ENCODE measurements around the gene PROK1. TPM values are rescaled to one million over a fixed set of nuclear protein-coding genes. Genes with fewer than 3 reads are reported as not detected.
A peak's percentile ranks its signal among the peaks of the same experiment; 100 is the strongest.

Gene PROK1
- total RNA-seq, 1 donor from 2014 or later = not detected

DNA sequence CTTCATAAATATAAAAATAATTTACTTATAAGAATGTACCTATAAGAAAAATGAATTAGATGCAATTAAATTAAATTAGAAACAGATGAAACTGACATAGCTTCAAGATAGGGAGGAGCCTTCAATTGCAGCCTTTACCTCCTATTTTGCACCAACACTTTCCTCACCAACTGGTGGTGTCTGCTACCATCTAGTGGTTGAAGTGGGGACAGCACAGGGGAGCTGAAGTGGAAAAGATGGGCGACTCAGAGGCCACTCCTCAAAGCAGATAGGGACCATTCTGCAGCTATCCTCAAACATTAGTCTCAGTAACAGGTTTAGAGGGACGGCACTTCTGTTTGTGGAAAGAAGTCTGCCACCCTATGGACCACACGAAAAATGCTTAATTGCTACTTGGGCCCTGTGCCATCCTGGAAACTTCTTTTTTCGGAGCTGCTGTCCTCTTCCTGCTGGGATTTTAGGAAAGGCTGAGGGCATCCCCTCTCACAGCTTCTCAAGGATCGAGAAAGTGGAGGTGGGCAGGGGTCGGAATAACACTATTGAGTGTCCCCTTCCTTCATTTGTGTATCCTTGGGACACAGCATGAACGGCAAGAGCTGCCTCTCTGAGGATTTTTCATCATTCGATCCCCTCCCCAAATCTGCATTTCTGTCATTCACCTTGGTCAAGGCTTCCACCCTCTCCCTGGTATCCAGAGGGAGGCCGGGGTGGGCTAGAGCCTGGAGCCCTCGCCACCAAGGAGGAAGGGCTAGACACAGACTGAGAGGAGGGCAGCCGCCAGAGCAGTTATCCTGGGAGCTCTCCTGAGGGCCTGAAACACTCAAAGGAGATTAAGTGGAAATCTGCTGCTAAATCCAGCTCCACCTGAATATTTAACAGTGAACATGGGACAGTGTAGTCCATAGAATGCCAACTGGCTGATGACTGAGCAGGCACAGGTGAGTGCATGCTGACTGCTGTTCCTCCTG is 9.6 kb downstream of the PROK1 start:
- intact Hi-C loops (cut with DNase I) = loop anchor here (1.0 to 10.0 kb wide), 4 partner anchors 48 to 406 kb away; no protein-coding TSS in a partner anchor
- ATAC-seq (peak; percentile 75), DNase-seq (ENCODE audit: missing footprints) (no peak)

DNA sequence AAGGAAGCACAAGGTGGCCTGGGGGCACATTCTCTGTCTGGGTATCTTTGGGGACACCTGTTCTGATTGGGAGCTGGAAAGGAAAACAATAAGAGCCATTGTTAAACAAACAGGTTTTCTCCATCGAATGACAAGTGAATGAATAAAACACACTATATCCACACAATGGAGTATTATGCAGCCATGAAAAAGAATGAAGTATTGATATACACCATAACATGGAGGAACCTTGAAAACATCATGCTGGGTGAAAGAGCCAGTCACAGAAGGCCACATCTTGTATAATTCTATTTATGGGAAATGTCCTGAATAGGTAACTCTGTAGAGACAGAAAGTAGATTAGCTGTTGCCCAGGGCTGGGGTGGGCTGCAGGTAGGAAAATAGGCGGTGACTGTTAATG is 11.1 kb downstream of the PROK1 start:
- DNase-seq (ENCODE audit: missing footprints) (no peak), ATAC-seq (no peak)
- intact Hi-C loops (cut with DNase I) = loop anchor here (5.0 to 10.0 kb wide), 2 partner anchors 150 to 407 kb away; no protein-coding TSS in a partner anchor

DNA sequence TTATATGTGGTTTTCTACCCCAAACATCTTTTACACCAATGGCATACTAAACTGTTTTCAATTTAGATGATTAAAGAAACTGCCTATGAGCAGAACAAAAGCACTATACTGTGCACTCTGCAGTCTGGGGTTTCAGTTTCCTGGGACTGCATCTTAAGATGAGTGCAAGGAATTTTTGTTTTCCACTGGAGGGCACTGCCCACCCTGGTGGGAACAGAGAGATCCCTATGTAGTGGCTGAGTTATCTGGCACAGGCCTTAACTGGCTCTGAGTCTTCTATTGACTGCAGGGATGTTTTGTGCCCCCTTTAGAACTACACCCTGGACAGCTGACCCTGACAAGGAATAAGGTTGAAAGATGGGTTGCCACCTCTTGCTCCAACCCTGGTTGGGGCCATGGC is 12.0 kb downstream of the PROK1 start:
- intact Hi-C loops (cut with DNase I) = loop anchor here (5.0 to 10.0 kb wide), 2 partner anchors 151 to 408 kb away; no protein-coding TSS in a partner anchor
- no peak for DNase-seq (ENCODE audit: missing footprints)

GRCh38 chr1:110463725-110464124 is 12.8 kb downstream of the PROK1 start:
- ATAC-seq = no peak
- DNase-seq (ENCODE audit: missing footprints) = no peak
- intact Hi-C loops (cut with DNase I) = loop anchor here (5.0 to 10.0 kb wide), 2 partner anchors 151 to 409 kb away; no protein-coding TSS in a partner anchor

More for the DNA sequence above, 12.0 kb downstream of the PROK1 start:
- no peak for ATAC-seq

DNA sequence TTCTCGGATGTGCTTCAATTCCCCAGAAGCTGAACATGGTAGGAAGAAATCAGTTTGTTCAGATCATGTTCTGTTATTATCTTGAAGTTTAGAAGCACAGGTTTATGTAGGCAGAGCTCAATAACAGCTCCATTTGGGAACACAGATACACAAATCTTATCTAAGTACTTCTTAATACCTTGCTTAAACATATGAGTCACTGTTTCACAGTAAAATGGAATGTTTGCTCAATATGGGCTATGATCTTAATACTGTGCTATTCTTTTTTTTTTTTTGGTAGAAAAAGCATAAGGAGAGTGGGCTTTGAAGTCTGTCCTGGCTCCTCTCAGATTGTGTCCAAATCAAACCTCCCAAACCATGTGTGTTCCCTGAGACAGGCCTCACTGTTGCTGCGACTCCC is 13.4 kb downstream of the PROK1 start:
- intact Hi-C loops (cut with DNase I) = loop anchor here (5.0 to 10.0 kb wide), 2 partner anchors 152 to 410 kb away; no protein-coding TSS in a partner anchor
- DNase-seq (ENCODE audit: missing footprints) (no peak), ATAC-seq (no peak)

DNA sequence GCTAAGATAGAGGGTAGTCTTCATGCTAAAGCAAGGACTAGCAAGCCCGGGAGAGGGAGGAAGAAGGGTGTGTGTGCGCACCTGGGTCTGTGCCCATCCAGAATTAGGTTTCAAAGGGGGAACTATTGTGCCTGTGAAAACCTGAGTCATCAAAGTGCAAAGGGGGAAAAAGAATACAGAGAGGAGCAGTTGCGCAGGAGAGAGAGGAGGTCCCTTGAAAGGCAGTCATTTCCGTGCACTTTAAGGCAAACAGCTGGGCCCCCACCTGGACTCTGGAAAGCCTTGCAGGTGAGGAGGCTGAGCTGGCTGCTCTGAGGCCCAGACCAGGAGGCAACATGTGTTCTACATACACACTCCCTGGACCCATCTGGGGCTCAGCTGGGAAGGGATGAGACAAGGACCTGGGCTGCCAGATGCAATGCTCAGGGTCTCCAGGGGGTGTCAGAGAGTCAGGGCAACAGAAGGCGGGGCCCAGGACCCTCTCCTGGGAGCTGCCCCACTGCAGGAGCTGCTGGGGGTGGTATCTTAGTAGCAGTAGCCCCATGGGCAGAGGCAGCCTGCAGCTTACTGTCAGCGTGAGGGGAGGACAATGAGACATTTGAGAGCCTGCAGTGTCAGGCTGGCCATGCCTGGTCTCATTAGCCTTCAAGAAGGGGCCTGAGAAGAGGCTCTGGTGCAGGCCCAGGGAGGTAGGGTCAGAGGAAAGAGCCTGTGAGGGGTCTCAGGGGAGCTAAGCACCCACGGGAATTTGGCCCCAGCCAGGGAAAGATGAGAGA is 14.3 kb downstream of the PROK1 start:
- no peak for ATAC-seq
- intact Hi-C loops (cut with DNase I) = loop anchor here (10.0 kb wide), 1 partner anchor 410 kb away; no protein-coding TSS in a partner anchor
- DNase-seq (ENCODE audit: missing footprints) = no peak

GRCh38 chr1:110465814-110466380 is 14.9 kb downstream of the PROK1 start:
- intact Hi-C loops (cut with DNase I) = loop anchor here (10.0 kb wide), 1 partner anchor 411 kb away; no protein-coding TSS in a partner anchor
- DNase-seq (ENCODE audit: missing footprints) (no peak), ATAC-seq (no peak)

- no peak for DNase-seq (ENCODE audit: missing footprints)
These were observed 15.8 kb downstream of the PROK1 start for GRCh38 chr1:110466646-110467280.

GRCh38 chr1:110471131-110471530 is 20.2 kb downstream of the PROK1 start:
- DNase-seq (ENCODE audit: missing footprints) (no peak), ATAC-seq (no peak)
- intact Hi-C loops (cut with DNase I) = no loop called here

More at GRCh38 chr1:110466646-110467280, 15.8 kb downstream of the PROK1 start:
- intact Hi-C loops (cut with DNase I) = loop anchor here (10.0 kb wide), 1 partner anchor 412 kb away; no protein-coding TSS in a partner anchor
- peak; percentile 47 for ATAC-seq

GRCh38 chr1:110472546-110472945 is 21.6 kb downstream of the PROK1 start:
- intact Hi-C loops (cut with DNase I) = no loop called here
- no peak for DNase-seq (ENCODE audit: missing footprints)
- no peak for ATAC-seq

DNA sequence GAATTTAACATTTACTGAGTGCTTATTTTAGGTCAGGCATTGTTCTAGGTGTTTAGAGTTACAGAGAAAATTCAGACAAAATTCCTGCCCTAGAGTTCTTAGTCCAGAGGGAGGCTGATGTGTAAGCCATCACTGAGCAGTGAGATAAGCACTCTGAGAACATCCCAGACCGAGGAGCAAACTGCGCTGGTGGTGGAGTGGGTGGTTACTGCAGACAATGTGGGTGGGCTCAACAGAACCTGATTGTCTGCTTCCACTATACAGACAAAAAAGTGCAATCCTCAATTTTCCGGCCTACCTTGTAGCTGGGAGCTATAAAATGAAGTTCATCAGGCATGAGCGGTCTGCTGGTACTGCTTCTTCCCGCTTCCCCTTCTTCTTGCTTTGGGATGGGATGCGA is 23.5 kb downstream of the PROK1 start:
- intact Hi-C loops (cut with DNase I) = no loop called here
- no peak for DNase-seq (ENCODE audit: missing footprints)
- ATAC-seq = no peak

DNA sequence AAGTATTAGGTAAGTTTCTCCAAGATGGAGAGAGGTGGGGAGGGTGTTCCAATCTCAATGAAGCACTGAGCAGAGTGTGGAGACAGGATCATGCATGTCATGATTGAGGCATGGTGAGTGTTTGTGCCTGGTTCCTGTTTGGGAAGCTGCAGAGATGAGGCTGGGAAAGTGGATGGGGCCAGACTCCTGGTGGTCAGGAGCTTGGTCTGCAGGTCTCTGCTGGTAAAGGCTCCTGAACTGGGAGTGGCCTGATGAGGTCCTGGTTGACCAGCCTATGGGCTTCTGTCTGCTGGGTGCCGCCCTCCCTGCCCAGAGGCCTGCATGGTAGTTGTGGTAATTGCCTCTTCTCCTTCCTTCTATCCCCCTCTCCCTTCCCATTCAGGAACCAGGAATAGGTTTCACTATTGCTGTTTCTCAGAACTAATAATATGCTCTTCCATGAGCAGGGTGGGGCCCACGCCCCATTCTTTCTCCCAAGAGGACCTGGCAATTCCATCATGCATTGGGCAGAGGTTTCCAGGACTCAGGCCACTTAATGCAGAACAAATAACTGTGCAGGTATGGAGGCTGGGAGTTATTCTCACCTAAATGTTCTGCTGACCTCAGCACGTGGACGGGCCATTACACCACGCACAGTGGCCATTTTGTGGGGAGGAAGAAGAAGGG is 24.5 kb downstream of the PROK1 start:
- intact Hi-C loops (cut with DNase I) = no loop called here
- DNase-seq (ENCODE audit: missing footprints) (no peak), ATAC-seq (no peak)

DNA sequence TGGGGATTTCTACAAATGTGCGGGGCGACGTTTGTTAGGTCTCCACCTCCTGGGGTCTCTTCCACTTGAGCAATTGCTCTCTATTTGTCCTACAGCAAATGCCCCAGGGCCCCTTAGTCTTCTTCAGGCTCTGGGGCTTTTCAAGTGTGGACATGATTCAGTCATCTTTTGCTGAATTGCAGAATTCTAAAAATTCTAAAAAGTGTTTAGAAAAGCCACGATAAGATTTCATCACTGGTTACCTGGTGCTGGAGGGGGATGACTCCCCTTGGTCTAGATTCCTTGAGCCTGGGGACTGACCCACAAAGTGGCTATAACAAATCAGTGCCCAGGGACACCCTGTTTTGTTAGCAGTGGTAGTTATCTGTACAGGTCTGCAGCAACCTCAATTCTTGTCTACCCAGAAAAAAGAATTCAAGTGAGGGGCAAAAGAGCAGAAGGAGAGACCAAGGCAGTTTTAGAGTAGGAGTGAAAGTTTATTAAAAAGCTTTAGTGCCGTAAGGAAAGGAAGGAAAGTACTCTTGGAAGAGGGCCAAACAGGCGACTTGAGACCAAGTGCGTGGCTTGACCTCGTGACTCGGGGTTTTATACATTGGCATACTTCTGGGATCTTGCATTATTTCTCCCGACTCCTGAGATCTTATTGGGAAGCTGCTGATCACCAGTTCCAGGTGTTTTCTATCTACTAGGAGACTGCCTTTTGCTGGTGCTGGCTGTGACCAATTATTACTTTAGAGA is 25.2 kb downstream of the PROK1 start:
- ATAC-seq = no peak
- intact Hi-C loops (cut with DNase I) = no loop called here
- DNase-seq (ENCODE audit: missing footprints) = no peak

DNA sequence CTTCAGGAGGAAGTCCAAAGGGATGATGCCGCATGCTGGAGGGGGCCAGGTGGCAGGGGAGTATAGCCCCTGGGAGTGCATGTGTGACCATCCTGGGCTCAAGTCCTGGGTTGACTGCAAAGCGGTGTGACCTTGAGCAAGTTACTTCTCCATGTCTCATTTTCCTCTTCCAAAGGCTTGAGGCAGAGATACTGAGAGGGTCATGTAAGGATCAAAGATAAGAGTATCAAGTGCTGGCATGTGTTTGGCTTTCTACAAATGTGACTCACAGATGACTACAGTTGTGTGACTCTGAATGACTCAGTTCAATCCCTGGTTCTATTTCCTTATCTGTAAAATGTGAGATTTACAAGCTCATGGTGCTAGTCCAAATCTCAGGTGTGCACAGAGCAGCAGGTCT is 26.1 kb downstream of the PROK1 start:
- intact Hi-C loops (cut with DNase I) = no loop called here
- DNase-seq (ENCODE audit: missing footprints) (no peak), ATAC-seq (peak; percentile 29)

GRCh38 chr1:110477445-110477957 is 26.6 kb downstream of the PROK1 start:
- DNase-seq (ENCODE audit: missing footprints) (no peak), ATAC-seq (peak; percentile 2)
- intact Hi-C loops (cut with DNase I) = no loop called here

GRCh38 chr1:110477967-110478640 is 27.2 kb downstream of the PROK1 start:
- intact Hi-C loops (cut with DNase I) = no loop called here

More at GRCh38 chr1:110477967-110478640, 27.2 kb downstream of the PROK1 start:
- DNase-seq (ENCODE audit: missing footprints) (no peak), ATAC-seq (no peak)

Data from Right ventricle myocardium inferior (tissue), 1 donor.